Measurements from ENCODE around the gene KCNJ11. TPM values are rescaled to one million over a fixed set of nuclear protein-coding genes. Genes with fewer than 3 reads are reported as not detected.

KCNJ11 gene
- total and polyA plus RNA-seq, 10 of the 15 experiments (the other 5 are each of a cell fraction or from before 2014, with no cell fraction given): 0.06 to 0.56 (median 0.21) TPM; not detected in 6

GRCh38 chr11:17379383-17380180 lies 8.9 kb downstream of the KCNJ11 start (continued):
- TF ChIP-seq MEF2A (IDR thresholded peaks at IDR 0.05; ENCODE audit: insufficient read depth, low read depth, low read length): no peak
- TF ChIP-seq TCF12 (IDR thresholded peaks at IDR 0.05; ENCODE audit: low read depth, low read length): no peak
- TF ChIP-seq JUND (IDR thresholded peaks at IDR 0.05; ENCODE audit: low read depth, low read length): no peak

DNA sequence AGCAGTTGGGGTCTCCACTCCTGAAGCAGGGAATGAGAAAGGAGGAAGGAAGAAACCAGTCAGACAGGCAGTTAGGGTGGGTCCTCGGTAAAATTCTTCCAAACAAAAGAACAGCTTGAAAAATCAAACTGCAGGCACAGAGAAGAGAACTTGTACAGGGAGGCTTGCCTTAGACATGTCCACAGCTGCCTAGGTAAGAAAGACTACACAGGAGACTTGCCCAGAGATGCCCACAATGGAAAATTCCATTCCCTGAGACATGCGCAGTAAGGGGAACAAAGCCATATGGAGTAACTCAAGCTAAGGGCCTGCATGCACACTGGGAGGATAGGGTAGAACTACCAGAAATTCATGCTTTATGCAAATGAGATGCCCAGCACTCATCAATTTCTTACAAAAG lies 9.8 kb downstream of the KCNJ11 start:
- Histone ChIP-seq H3K4me2 (ENCODE audit: control insufficient read depth, insufficient read depth) (no peak overlapping the region), H3K4me3 (no peak overlapping the region), H4K20me1 (ENCODE audit: control insufficient read depth, insufficient read depth) (no peaks in the 10 kb centered on the region; the same call in 1 of the 2 replicates), H3K79me2 (ENCODE audit: control insufficient read depth, insufficient read depth, low read length) (no peaks in the 10 kb centered on the region), H3K36me3 (ENCODE audit: control insufficient read depth in 2 of 2, insufficient read depth in 2 of 2, low read length in 1 of 2) (no peaks in the 10 kb centered on the region), H2AFZ (ENCODE audit: control insufficient read depth, low read depth, low read length) (no peak overlapping the region), H3K27ac (ENCODE audit: control insufficient read depth, insufficient read depth) (no peak overlapping the region), H3K9ac (ENCODE audit: control insufficient read depth, insufficient read depth, low read length) (no peak overlapping the region), H3K9me3 (replicated peaks; ENCODE audit: control insufficient read depth, insufficient read depth, low read length) (peaks cover 4% of the 10 kb centered on the region; the same call in 2 of the 3 replicates), H3K4me1 (ENCODE audit: control insufficient read depth, insufficient read depth, low read length) (no peaks in the 10 kb centered on the region), H3K27me3 (replicated peaks in 1 of 2; ENCODE audit: control insufficient read depth in 2 of 2, insufficient read depth in 2 of 2, low read length in 1 of 2) (peaks cover 0 to 2% of the 10 kb centered on the region in 2 experiments; a peak in 1 of 4 replicates)
- ChIA-PET POLR2A (no interaction called here), SMC1A (ENCODE audit: uncharacterized antibody, unreplicated experiment) (interaction anchor here (1.7 kb wide), 1 partner anchor 53 kb away, joined by 3 read pairs; no protein-coding TSS in a partner anchor), RAD21 (ENCODE audit: unreplicated experiment) (no interaction called here), CTCF (interaction anchor here (1.1 to 1.2 kb wide), 2 partner anchors 126 to 147 kb away, joined by 3 to 4 read pairs; no protein-coding TSS in a partner anchor)
- in situ Hi-C loops (cut with MboI) (no loop called here), intact Hi-C loops (cut with micrococcal nuclease; ENCODE audit: unreplicated experiment) (no loop called here)
- WGBS (ENCODE audit: insufficient coverage, insufficient replicate concordance, low lambda C conversion rate, missing lambda C conversion rate): 94% methylated on average over 2 of the region's 2 CpGs
- DNase-seq (ENCODE audit: low read depth, low spot score) (no peak), ATAC-seq (no peak), FAIRE-seq (no peak)
- TF ChIP-seq SRF (IDR thresholded peaks at IDR 0.05; ENCODE audit: low read depth in 2 of 2, low read length in 2 of 2) (no peak), SUPT20H (IDR thresholded peaks at IDR 0.05; ENCODE audit: borderline replicate concordance, control insufficient read depth, low read depth, low read length) (no peak), POLR2AphosphoS2 (IDR thresholded peaks at IDR 0.05; ENCODE audit: low read depth, low read length) (no peak), LARP7 (IDR thresholded peaks at IDR 0.05) (no peak), BRCA1 (IDR thresholded peaks at IDR 0.05; ENCODE audit: low read depth, low read length) (no peak), ASH2L (IDR thresholded peaks at IDR 0.05; ENCODE audit: borderline replicate concordance, low read depth) (no peak), ZNF217 (IDR thresholded peaks at IDR 0.05) (no peak), HSF1 (IDR thresholded peaks at IDR 0.05; ENCODE audit: low read depth, low read length) (no peak), NR2C1 (IDR thresholded peaks at IDR 0.05) (no peak), SP1 (IDR thresholded peaks at IDR 0.05; ENCODE audit: low read depth, low read length) (no peak), TCF12 (IDR thresholded peaks at IDR 0.05; ENCODE audit: low read depth, low read length) (no peak), RBBP5 (conservative IDR thresholded peaks at IDR 0.05) (no peak), EP300 (IDR thresholded peaks at IDR 0.05; ENCODE audit: borderline replicate concordance in 1 of 2, control insufficient read depth in 1 of 2, low read depth in 2 of 2, low read length in 2 of 2) (no peak), CHD1 (IDR thresholded peaks at IDR 0.05; ENCODE audit: low read depth, low read length) (no peak), RAD51 (IDR thresholded peaks at IDR 0.05) (no peak), CBX3 (IDR thresholded peaks at IDR 0.05; ENCODE audit: borderline replicate concordance, low read depth) (no peak), KAT2A (conservative IDR thresholded peaks at IDR 0.05; ENCODE audit: control insufficient read depth, low read depth, low read length) (no peak), POLR2A (IDR thresholded peaks at IDR 0.05; ENCODE audit: low read depth, low read length) (no peak)
- TF ChIP-seq, protein P1, sequence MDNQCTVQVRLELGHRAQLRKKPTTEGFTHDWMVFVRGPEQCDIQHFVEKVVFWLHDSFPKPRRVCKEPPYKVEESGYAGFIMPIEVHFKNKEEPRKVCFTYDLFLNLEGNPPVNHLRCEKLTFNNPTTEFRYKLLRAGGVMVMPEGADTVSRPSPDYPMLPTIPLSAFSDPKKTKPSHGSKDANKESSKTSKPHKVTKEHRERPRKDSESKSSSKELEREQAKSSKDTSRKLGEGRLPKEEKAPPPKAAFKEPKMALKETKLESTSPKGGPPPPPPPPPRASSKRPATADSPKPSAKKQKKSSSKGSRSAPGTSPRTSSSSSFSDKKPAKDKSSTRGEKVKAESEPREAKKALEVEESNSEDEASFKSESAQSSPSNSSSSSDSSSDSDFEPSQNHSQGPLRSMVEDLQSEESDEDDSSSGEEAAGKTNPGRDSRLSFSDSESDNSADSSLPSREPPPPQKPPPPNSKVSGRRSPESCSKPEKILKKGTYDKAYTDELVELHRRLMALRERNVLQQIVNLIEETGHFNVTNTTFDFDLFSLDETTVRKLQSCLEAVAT (IDR thresholded peaks at IDR 0.05): no peak
- no TSS peak for BruUV-seq (replicated peaks)
